SU-DHL-6 (cell line): ENCODE results near the gene KLHL29.

ENCODE experiments used
- H2AFZ ChIP-seq: fragments of 200-600 bp; sonication (generic); 2 replicates; pipeline ENCODE4 v1.6.1; 2014; ENCODE audit warnings: low read depth, mild to moderate bottlenecking, moderate library complexity, mixed read lengths, antibody characterized with exemption, low read length; ENCODE audit not compliant: severe bottlenecking
- H3F3A ChIP-seq: fragments of 200-600 bp; shearing (Covaris generic); 2 replicates; pipeline ENCODE4 v1.6.0; 2016; ENCODE audit warnings: antibody characterized with exemption, mild to moderate bottlenecking; ENCODE audit not compliant: insufficient read depth
- H3K27ac ChIP-seq: fragments of 200-600 bp; sonication (generic); 2 replicates; pipeline ENCODE4 v1.5.1; 2016; ENCODE audit warnings: low read depth, mild to moderate bottlenecking, low read length, moderate library complexity, mixed read lengths
- H3K27me3 ChIP-seq: fragments of 200-600 bp; sonication (generic), shearing (Covaris generic); 2 replicates; pipeline ENCODE4 v1.6.0; 2014; ENCODE audit warnings: mild to moderate bottlenecking, low read length
- H3K36me3 ChIP-seq: fragments of 200-600 bp; sonication (generic); 2 replicates; pipeline ENCODE4 v1.6.1; 2014; ENCODE audit warnings: mild to moderate bottlenecking, low read length, mixed read lengths
- H3K4me2 ChIP-seq: fragments of 300-600, 200-600 bp; shearing (Covaris generic), sonication (generic); 2 replicates; pipeline ENCODE4 v1.6.0; 2014; ENCODE audit warnings: low read length, low read depth, mild to moderate bottlenecking; ENCODE audit not compliant: poor library complexity, severe bottlenecking
- H3K4me3 ChIP-seq: fragments of 200-600 bp; sonication (generic); 2 replicates; pipeline ENCODE4 v1.5.1; 2014; ENCODE audit warnings: antibody characterized with exemption, low read length, mild to moderate bottlenecking, mixed read lengths; ENCODE audit not compliant: insufficient read depth, poor library complexity, severe bottlenecking
- H3K79me2 ChIP-seq: fragments of 200-600 bp; sonication (generic); 2 replicates; pipeline ENCODE4 v1.6.1; 2014; ENCODE audit warnings: mild to moderate bottlenecking, low read length, moderate library complexity; ENCODE audit not compliant: insufficient read depth
- H3K9ac ChIP-seq: fragments of 200-600 bp; sonication (generic); 2 replicates; pipeline ENCODE4 v1.7.0; 2014; ENCODE audit warnings: mild to moderate bottlenecking, low read length
- H3K9me2 ChIP-seq: fragments of 200-600 bp; sonication (generic); replicated peaks from 2 replicates; pipeline ENCODE4 v1.6.1; 2014; ENCODE audit warnings: low read length; ENCODE audit not compliant: insufficient read depth
- H3K9me3 ChIP-seq: fragments of 200-600 bp; sonication (generic); 2 replicates; pipeline ENCODE4 v1.6.1; 2014; ENCODE audit warnings: low read length, mixed read lengths; ENCODE audit not compliant: insufficient read depth
- H4K20me1 ChIP-seq: fragments of 200-600 bp; sonication (generic); 2 replicates; pipeline ENCODE4 v1.6.1; 2014; ENCODE audit warnings: low read depth, mild to moderate bottlenecking, antibody characterized with exemption, low read length, moderate library complexity, mixed read lengths
- CTCF ChIP-seq: fragments of 200-600 bp; sonication (generic); IDR thresholded peaks from one replicate; pipeline ENCODE4 v1.5.1; 2017; ENCODE audit warnings: antibody characterized with exemption, mild to moderate bottlenecking, low read length, moderate library complexity; ENCODE audit not compliant: insufficient read depth, poor library complexity, severe bottlenecking
- EZH2phosphoT487 ChIP-seq: fragments of 200-600 bp; sonication (generic), shearing (Covaris generic); conservative IDR thresholded peaks from 2 replicates; pipeline ENCODE4 v1.6.1; 2018; ENCODE audit warnings: mild to moderate bottlenecking, antibody characterized with exemption, low read length, moderate library complexity, mixed read lengths

Gene KLHL29

GRCh38 chr2:23456396-23456795 lies 71.4 kb downstream of the KLHL29 start:
- no peak overlapping the region for H3K9ac ChIP-seq

DNA sequence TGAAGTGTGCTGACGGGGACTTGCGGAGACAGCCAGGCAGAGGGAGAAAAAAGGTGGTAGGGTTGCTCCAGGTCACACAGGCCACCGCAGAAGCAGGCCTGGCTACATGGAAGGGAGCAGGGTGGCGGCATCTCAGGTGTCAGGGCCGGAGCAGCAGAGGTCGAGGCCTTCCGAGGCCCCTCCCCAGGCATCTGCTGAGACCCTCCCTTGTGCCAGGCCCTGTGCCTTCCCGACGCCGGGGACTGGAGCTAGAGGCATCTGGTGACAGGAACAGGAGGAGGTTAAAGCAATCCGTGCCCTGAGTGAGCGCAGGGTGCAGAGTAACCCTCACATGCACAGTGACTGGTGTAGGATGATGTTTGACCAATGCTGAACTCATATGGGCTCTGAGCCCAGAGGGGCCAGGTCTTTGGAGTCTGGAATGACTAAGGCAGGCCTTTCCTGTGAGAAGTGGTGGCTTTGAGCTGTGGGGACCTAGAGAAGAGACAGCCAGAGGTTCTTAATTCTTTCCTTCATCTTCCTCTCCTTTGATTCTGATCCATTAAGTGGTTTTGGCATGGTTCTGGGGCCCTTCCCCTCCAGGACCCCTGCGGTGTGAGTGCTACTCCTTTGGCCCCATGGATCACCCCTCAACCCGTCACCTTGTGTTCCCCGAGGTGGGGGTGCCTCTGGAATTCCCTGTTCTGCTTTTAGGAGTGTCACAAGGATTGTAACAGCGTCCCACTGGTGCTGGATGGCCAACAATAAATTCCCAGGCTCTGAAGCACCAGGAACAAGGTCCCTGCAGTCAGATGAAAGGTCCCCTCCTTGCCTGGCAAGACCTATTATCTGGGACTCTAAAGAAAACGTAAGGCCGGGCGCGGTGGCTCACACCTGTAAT lies 72.1 kb downstream of the KLHL29 start:
- no peak for TF ChIP-seq EZH2phosphoT487
- no peak for TF ChIP-seq CTCF
- no peaks in the 10 kb centered on the region for H3K9me2 ChIP-seq
- no peaks in the 10 kb centered on the region for H4K20me1 ChIP-seq
- no peak overlapping the region for H3K9ac ChIP-seq
- no peak overlapping the region for H2AFZ ChIP-seq
- H3K79me2 ChIP-seq, result no peaks in the 10 kb centered on the region
- no peaks in the 10 kb centered on the region for H3F3A ChIP-seq
- H3K4me2 ChIP-seq, result no peak overlapping the region
- H3K4me3 ChIP-seq, result no peak overlapping the region
- no peaks in the 10 kb centered on the region for H3K27me3 ChIP-seq
- H3K9me3 ChIP-seq, result no peaks in the 10 kb centered on the region
- H3K36me3 ChIP-seq, result no peaks in the 10 kb centered on the region
- H3K27ac ChIP-seq, result no peak overlapping the region

More at GRCh38 chr2:23456396-23456795, 71.4 kb downstream of the KLHL29 start:
- Histone ChIP-seq H3F3A (no peaks in the 10 kb centered on the region), H3K9me3 (no peaks in the 10 kb centered on the region), H2AFZ (no peak overlapping the region), H3K27me3 (no peaks in the 10 kb centered on the region), H3K9me2 (no peaks in the 10 kb centered on the region), H3K27ac (no peak overlapping the region), H4K20me1 (no peaks in the 10 kb centered on the region), H3K4me2 (no peak overlapping the region), H3K79me2 (no peaks in the 10 kb centered on the region), H3K4me3 (no peak overlapping the region), H3K36me3 (no peaks in the 10 kb centered on the region)
- TF ChIP-seq EZH2phosphoT487 (no peak), CTCF (no peak)

GRCh38 chr2:23457990-23458682 lies 73.2 kb downstream of the KLHL29 start:
- no peaks in the 10 kb centered on the region for H4K20me1 ChIP-seq
- H3K27me3 ChIP-seq, result no peaks in the 10 kb centered on the region
- no peak overlapping the region for H3K4me2 ChIP-seq
- no peaks in the 10 kb centered on the region for H3F3A ChIP-seq
- H3K9me2 ChIP-seq, result no peaks in the 10 kb centered on the region
- TF ChIP-seq EZH2phosphoT487 (no peak), CTCF (no peak)
- no peaks in the 10 kb centered on the region for H3K9me3 ChIP-seq
- no peak overlapping the region for H3K27ac ChIP-seq
- H3K36me3 ChIP-seq, result no peaks in the 10 kb centered on the region
- no peak overlapping the region for H3K9ac ChIP-seq
- no peak overlapping the region for H2AFZ ChIP-seq
- no peak overlapping the region for H3K4me3 ChIP-seq
- H3K79me2 ChIP-seq, result no peaks in the 10 kb centered on the region
